GM12878 (cell line): ENCODE measurements around the gene CHN2.

Experiments used
- BRCA1 ChIP-seq: IDR thresholded peaks from 2 replicates; pipeline ENCODE4 v1.6.1; 2011; ENCODE audit warnings: low read depth, low read length, improper control_type of control experiment
- CTCF ChIP-seq, 3 experiments: IDR thresholded peaks in 2 of 3; conservative IDR thresholded peaks in 1 of 3; 2 replicates each; pipeline ENCODE4 v1.5.1; 2011; ENCODE audit warnings: low read depth in 3 of 3, low read length in 3 of 3, mild to moderate bottlenecking in 3 of 3, control low read depth in 2 of 3, moderate library complexity in 2 of 3, inconsistent platforms in 1 of 3, mixed read lengths in 1 of 3; ENCODE audit not compliant: control insufficient read depth in 2 of 3, insufficient read depth in 1 of 3; ENCODE audit errors: extremely low read depth in 1 of 3
- JUNB ChIP-seq: IDR thresholded peaks from 2 replicates; pipeline ENCODE4 v1.6.1; 2016; ENCODE audit warnings: antibody characterized with exemption, mild to moderate bottlenecking
- POLR2AphosphoS5 ChIP-seq: IDR thresholded peaks from 2 replicates; pipeline ENCODE4 v1.6.1; 2011; ENCODE audit warnings: mild to moderate bottlenecking, low read length, inconsistent platforms
- REST ChIP-seq: IDR thresholded peaks from 2 replicates; pipeline ENCODE4 v1.6.1; 2012; ENCODE audit warnings: mild to moderate bottlenecking, low read depth, low read length
- RFX5 ChIP-seq: IDR thresholded peaks from 2 replicates; pipeline ENCODE4 v1.6.1; 2011; ENCODE audit warnings: low read depth, low read length, improper control_type of control experiment
- SMC3 ChIP-seq: IDR thresholded peaks from 2 replicates; pipeline ENCODE4 v1.6.1; 2011; ENCODE audit warnings: low read length, improper control_type of control experiment, borderline replicate concordance

- no peak for TF ChIP-seq REST
- no peak for TF ChIP-seq RFX5
- TF ChIP-seq CTCF (IDR thresholded peaks at IDR 0.05 in 2 of 3, conservative IDR thresholded peaks at IDR 0.05 in 1 of 3; ENCODE audit: control insufficient read depth in 2 of 3, extremely low read depth in 1 of 3, insufficient read depth in 1 of 3, low read depth in 3 of 3, low read length in 3 of 3): no peak
- no peak for TF ChIP-seq BRCA1
- TF ChIP-seq JUNB: no peak
- TF ChIP-seq SMC3: no peak
- TF ChIP-seq POLR2AphosphoS5: no peak
These were observed 143.1 kb downstream of the CHN2 start for GRCh38 chr7:29337546-29338116.
